Loucy (cell line): Measurements from ENCODE around the gene ANKRD6.
A peak's percentile ranks its signal among the peaks of the same experiment; 100 is the strongest.

Experiments used
- H2AFZ ChIP-seq: fragments of 200-600 bp; sonication (generic); 2 replicates; pipeline ENCODE4 v1.6.0; 2016; ENCODE audit warnings: antibody characterized with exemption, mild to moderate bottlenecking, low read length, moderate library complexity
- H3F3A ChIP-seq: fragments of 200-600 bp; 2 replicates; pipeline ENCODE4 v1.6.0; 2016; ENCODE audit warnings: antibody characterized with exemption, low read depth, mild to moderate bottlenecking
- H3K27me3 ChIP-seq: fragments of 200-600 bp; sonication (generic); 2 replicates; pipeline ENCODE4 v1.6.1; 2014; ENCODE audit warnings: low read length, mild to moderate bottlenecking; ENCODE audit not compliant: insufficient read depth, poor library complexity, severe bottlenecking
- H3K36me3 ChIP-seq: fragments of 200-600 bp; sonication (generic); 2 replicates; pipeline ENCODE4 v1.6.1; 2016; ENCODE audit warnings: low read length; ENCODE audit not compliant: insufficient read depth
- H3K4me1 ChIP-seq: fragments of 200-600 bp; sonication (generic); 2 replicates; pipeline ENCODE4 v1.5.1; 2014; ENCODE audit warnings: low read length, mild to moderate bottlenecking; ENCODE audit not compliant: insufficient read depth, poor library complexity, severe bottlenecking
- H3K4me2 ChIP-seq: fragments of 200-600 bp; sonication (generic); 2 replicates; pipeline ENCODE4 v1.6.0; 2014; ENCODE audit warnings: antibody characterized with exemption, low read length, low read depth, mild to moderate bottlenecking; ENCODE audit not compliant: poor library complexity, severe bottlenecking
- H3K4me3 ChIP-seq: fragments of 200-600 bp; sonication (generic); 2 replicates; pipeline ENCODE4 v1.5.1; 2014; ENCODE audit warnings: low read length, mild to moderate bottlenecking, mixed read lengths; ENCODE audit not compliant: poor library complexity, severe bottlenecking
- H3K79me2 ChIP-seq: fragments of 200-600 bp; sonication (generic); 2 replicates; pipeline ENCODE4 v1.6.1; 2014; ENCODE audit warnings: low read length; ENCODE audit not compliant: insufficient read depth
- H3K9ac ChIP-seq: fragments of 200-600 bp; sonication (generic); 2 replicates; pipeline ENCODE4 v1.6.0; 2014; ENCODE audit warnings: mild to moderate bottlenecking, low read depth, low read length, moderate library complexity; ENCODE audit not compliant: poor library complexity, severe bottlenecking
- H3K9me2 ChIP-seq: fragments of 200-600 bp; sonication (generic); replicated peaks from 2 replicates; pipeline ENCODE4 v1.6.1; 2016; ENCODE audit warnings: low read depth, low read length, mixed read lengths
- H3K9me3 ChIP-seq: fragments of 200-600 bp; sonication (generic); 2 replicates; pipeline ENCODE4 v1.6.1; 2014; ENCODE audit warnings: mild to moderate bottlenecking, antibody characterized with exemption, low read length, low read depth; ENCODE audit not compliant: insufficient read depth
- H4K20me1 ChIP-seq: fragments of 200-600 bp; sonication (generic); 2 replicates; pipeline ENCODE4 v1.6.0; 2014; ENCODE audit warnings: antibody characterized with exemption, low read length, mild to moderate bottlenecking; ENCODE audit not compliant: insufficient read depth, poor library complexity, severe bottlenecking
- CTCF ChIP-seq: fragments of 200-600 bp; sonication (generic); conservative IDR thresholded peaks from 2 replicates; pipeline ENCODE4 v1.5.1; 2014; ENCODE audit warnings: mild to moderate bottlenecking, antibody characterized with exemption, low read length
- EZH2phosphoT487 ChIP-seq: fragments of 200-600 bp; IDR thresholded peaks from 2 replicates; pipeline ENCODE4 v1.6.1; 2018; ENCODE audit warnings: antibody characterized with exemption, mild to moderate bottlenecking, moderate library complexity, borderline replicate concordance

ANKRD6 gene

DNA sequence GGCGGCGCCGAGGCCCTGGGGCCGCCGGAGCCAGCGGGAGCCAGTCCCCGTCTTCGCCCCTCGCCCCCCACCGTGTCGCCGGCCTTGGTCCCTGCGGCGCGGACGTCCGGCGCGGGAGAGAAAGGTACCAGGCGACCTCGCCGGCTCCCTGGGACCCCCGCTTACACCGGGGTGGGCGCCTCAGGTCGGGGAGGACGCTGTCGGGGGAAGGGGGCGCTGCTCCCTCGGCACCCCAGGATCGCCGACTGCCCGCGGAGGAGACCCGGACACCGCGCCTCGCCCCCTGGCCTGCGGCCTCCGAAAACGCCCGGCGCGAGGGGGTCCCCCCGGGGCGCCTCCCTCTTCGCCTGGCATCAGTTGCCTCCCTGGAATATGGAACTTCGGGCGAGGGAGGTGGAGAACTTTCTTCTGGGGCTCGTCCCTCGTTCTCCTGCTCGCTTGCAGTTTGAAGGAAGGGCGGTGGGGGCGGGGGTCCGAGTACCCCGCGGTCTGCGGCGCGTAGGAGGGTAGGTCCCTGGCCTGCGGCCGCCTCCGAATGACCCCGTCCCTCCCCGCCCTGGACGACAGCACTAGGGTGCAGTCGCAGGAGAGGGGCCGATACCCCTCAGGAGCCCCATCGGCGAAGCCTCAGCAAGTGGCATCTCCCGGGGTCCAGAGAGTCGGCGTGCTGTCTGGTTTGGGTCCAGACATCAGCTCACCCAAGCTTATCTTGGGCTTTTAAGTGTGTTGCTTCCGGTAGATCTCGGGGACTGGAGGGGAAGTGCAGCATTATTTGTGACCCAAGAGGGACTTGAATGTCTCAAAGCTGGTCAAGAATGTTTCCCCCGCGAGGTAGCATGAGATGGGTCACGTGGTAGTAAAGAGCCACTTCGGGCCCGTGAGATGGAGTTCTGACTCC, 549 bp downstream of the ANKRD6 start:
- Histone ChIP-seq H3K4me2 (peak overlapping the region; percentile 65), H3K4me1 (peaks cover 42% of the 10 kb centered on the region), H3K36me3 (no peaks in the 10 kb centered on the region), H3F3A (peaks cover 10% of the 10 kb centered on the region), H3K9me2 (no peaks in the 10 kb centered on the region), H4K20me1 (no peaks in the 10 kb centered on the region), H2AFZ (peak overlapping the region; percentile 75), H3K9ac (peak overlapping the region; percentile 75), H3K4me3 (peak overlapping the region; percentile 75), H3K79me2 (peaks cover 9% of the 10 kb centered on the region; the same call in 1 of the 2 replicates), H3K9me3 (no peaks in the 10 kb centered on the region), H3K27me3 (no peaks in the 10 kb centered on the region)
- TF ChIP-seq EZH2phosphoT487 (no peak), CTCF (no peak)

- Histone ChIP-seq H2AFZ (peak overlapping the region; percentile 75), H3K4me3 (peak overlapping the region; percentile 75), H3K4me2 (peak overlapping the region; percentile 65)
Measured at GRCh38 chr6:89434150-89434499, 1.2 kb downstream of the ANKRD6 start.

DNA sequence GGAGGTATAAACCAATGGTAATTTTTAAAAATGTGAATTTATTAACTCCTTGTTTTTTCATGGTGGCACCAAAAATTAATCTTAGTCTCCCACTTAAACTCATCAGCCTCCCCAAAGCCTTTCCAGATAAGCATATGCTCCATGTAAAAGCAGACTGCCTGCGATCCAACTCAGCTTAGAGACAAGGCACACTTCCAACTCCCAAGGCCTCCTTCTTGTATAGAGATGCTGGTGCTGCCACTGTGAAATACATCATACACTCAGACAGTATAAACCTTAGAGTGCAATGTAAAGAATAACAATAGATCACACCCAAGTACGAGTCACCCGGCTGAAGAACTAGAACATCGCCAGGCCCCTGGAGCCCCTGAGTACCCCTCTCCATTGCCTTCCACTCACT, 2.0 kb downstream of the ANKRD6 start:
- H3K36me3 ChIP-seq: no peaks in the 10 kb centered on the region
- no peak overlapping the region for H2AFZ ChIP-seq
- peaks cover 10% of the 10 kb centered on the region for H3F3A ChIP-seq
- no peaks in the 10 kb centered on the region for H3K9me2 ChIP-seq
- H3K4me2 ChIP-seq: peak overlapping the region; percentile 65
- H3K4me1 ChIP-seq: peaks cover 42% of the 10 kb centered on the region
- no peaks in the 10 kb centered on the region for H3K27me3 ChIP-seq
- no peaks in the 10 kb centered on the region for H4K20me1 ChIP-seq
- peak overlapping the region; percentile 65 for H3K9ac ChIP-seq
- peaks cover 9% of the 10 kb centered on the region; the same call in 1 of the 2 replicates for H3K79me2 ChIP-seq
- H3K4me3 ChIP-seq: peak overlapping the region; percentile 60
- no peak for TF ChIP-seq CTCF
- TF ChIP-seq EZH2phosphoT487: no peak
- H3K9me3 ChIP-seq: no peaks in the 10 kb centered on the region

More at GRCh38 chr6:89434150-89434499, 1.2 kb downstream of the ANKRD6 start:
- Histone ChIP-seq H3K79me2 (peaks cover 9% of the 10 kb centered on the region; the same call in 1 of the 2 replicates), H3K36me3 (no peaks in the 10 kb centered on the region), H3K9ac (peak overlapping the region; percentile 75), H3K4me1 (peaks cover 42% of the 10 kb centered on the region), H3F3A (peaks cover 10% of the 10 kb centered on the region), H3K9me3 (no peaks in the 10 kb centered on the region), H3K27me3 (no peaks in the 10 kb centered on the region), H3K9me2 (no peaks in the 10 kb centered on the region), H4K20me1 (no peaks in the 10 kb centered on the region)
- TF ChIP-seq EZH2phosphoT487: no peak
- no peak for TF ChIP-seq CTCF
